IMR-90 (cell line): Measurements from ENCODE around the gene BBIP1. TPM values are rescaled to one million over a fixed set of nuclear protein-coding genes. Genes with fewer than 3 reads are reported as not detected.

Source experiments
- ATAC-seq: fragments of 200-7000 bp; cut with Tn5 transposase; 2 replicates; pipeline ENCODE4 v1.9.1; 2020; ENCODE audit warnings: low read depth, mild to moderate bottlenecking, moderate library complexity
- BruUV-seq: library from RNA; stranded (reverse); fragments of 400-500 nt; replicated peaks from 2 replicates; lab custom pipeline; 2021; lab: Mats Ljungman, UMichigan
- CTCF ChIA-PET: fragments of 300-600 bp; formaldehyde crosslinking; extraction: SDS; loops from one replicate; lab custom pipeline; 2021; ENCODE audit warnings: antibody characterized with exemption; lab: Yijun Ruan, JAX
- POLR2A ChIA-PET: fragments of 300-600 bp; sonication (Branson Sonifier 250); formaldehyde crosslinking; loops from one replicate; lab custom pipeline; 2022; ENCODE audit warnings: antibody characterized with exemption; ENCODE audit not compliant: unreplicated experiment; lab: Charles Lee
- DNase-seq: peaks from one replicate; pipeline ENCODE4 v3.0.0; 2013
- H2AFZ ChIP-seq: replicated peaks from 2 replicates; pipeline ENCODE3; 2013; ENCODE audit warnings: low read length, mild to moderate bottlenecking; ENCODE audit not compliant: poor library complexity
- H2AK5ac ChIP-seq: 2 replicates; pipeline ENCODE4 v1.6.1; 2013; ENCODE audit warnings: low read depth, low read length, inconsistent platforms
- H2AK9ac ChIP-seq: replicated peaks from 2 replicates; pipeline ENCODE3; 2013; ENCODE audit warnings: mild to moderate bottlenecking, low read depth, low read length, moderate library complexity; ENCODE audit not compliant: poor library complexity
- H2BK120ac ChIP-seq: 2 replicates; pipeline ENCODE4 v1.6.1; 2013; ENCODE audit warnings: low read depth, low read length, inconsistent platforms
- H2BK15ac ChIP-seq: 3 replicates; pipeline ENCODE4 v1.6.1; 2013; ENCODE audit warnings: low read depth, low read length, inconsistent platforms
- H2BK20ac ChIP-seq: 2 replicates; pipeline ENCODE4 v1.6.1; 2013; ENCODE audit warnings: low read depth, mild to moderate bottlenecking, inconsistent platforms, low read length, moderate library complexity
- H2BK5ac ChIP-seq: 2 replicates; pipeline ENCODE4 v1.6.1; 2013; ENCODE audit warnings: mild to moderate bottlenecking, low read depth, low read length, inconsistent platforms; ENCODE audit not compliant: poor library complexity, severe bottlenecking
- H3K14ac ChIP-seq: replicated peaks from 2 replicates; pipeline ENCODE4 v1.6.1; 2013; ENCODE audit warnings: low read depth, low read length, inconsistent platforms
- H3K18ac ChIP-seq: 2 replicates; pipeline ENCODE4 v1.6.1; 2013; ENCODE audit warnings: low read depth, low read length, control low read depth
- H3K23ac ChIP-seq: 2 replicates; pipeline ENCODE4 v1.6.1; 2013; ENCODE audit warnings: low read depth, low read length, inconsistent platforms
- H3K27ac ChIP-seq: 2 replicates; pipeline ENCODE4 v1.5.1; 2013; ENCODE audit warnings: mild to moderate bottlenecking, control low read depth, low read length; ENCODE audit not compliant: insufficient read depth
- H3K27me3 ChIP-seq: 2 replicates; pipeline ENCODE4 v1.6.1; 2013; ENCODE audit warnings: low read length; ENCODE audit not compliant: control insufficient read depth, insufficient read depth
- H3K36me3 ChIP-seq: 2 replicates; pipeline ENCODE4 v1.6.1; 2013; ENCODE audit warnings: low read length, mixed read lengths; ENCODE audit not compliant: control insufficient read depth, insufficient read depth
- H3K4ac ChIP-seq: 2 replicates; pipeline ENCODE4 v1.6.1; 2013; ENCODE audit warnings: low read depth, low read length, inconsistent platforms
- H3K4me1 ChIP-seq: 2 replicates; pipeline ENCODE4 v1.6.1; 2013; ENCODE audit warnings: low read length, mixed read lengths; ENCODE audit not compliant: control insufficient read depth, insufficient read depth
- H3K4me2 ChIP-seq: 2 replicates; pipeline ENCODE4 v1.6.1; 2013; ENCODE audit warnings: low read depth, mild to moderate bottlenecking, control low read depth, low read length, moderate library complexity
- H3K4me3 ChIP-seq: 2 replicates; pipeline ENCODE4 v1.5.1; 2013; ENCODE audit warnings: low read depth, mild to moderate bottlenecking, control low read depth, low read length, moderate library complexity; ENCODE audit not compliant: insufficient read depth
- H3K56ac ChIP-seq: 2 replicates; pipeline ENCODE4 v1.6.1; 2013; ENCODE audit warnings: low read length, inconsistent platforms; ENCODE audit not compliant: insufficient read depth; ENCODE audit errors: extremely low read depth
- H3K79me1 ChIP-seq, 2 experiments: 2 replicates each; pipeline ENCODE4 v1.6.1; 2013; ENCODE audit warnings: low read length in 2 of 2, inconsistent platforms in 1 of 2, low read depth in 1 of 2
- H3K9ac ChIP-seq: 2 replicates; pipeline ENCODE4 v1.6.1; 2013; ENCODE audit warnings: low read depth, low read length, control low read depth
- H3K9me1 ChIP-seq: 2 replicates; pipeline ENCODE4 v1.6.1; 2013; ENCODE audit warnings: low read length, inconsistent platforms; ENCODE audit not compliant: insufficient read depth
- H3K9me3 ChIP-seq: 2 replicates; pipeline ENCODE4 v1.6.1; 2013; ENCODE audit warnings: low read length; ENCODE audit not compliant: control insufficient read depth, insufficient read depth
- H4K20me1 ChIP-seq: 2 replicates; pipeline ENCODE4 v1.6.1; 2013; ENCODE audit warnings: low read length, inconsistent platforms; ENCODE audit not compliant: insufficient read depth
- H4K5ac ChIP-seq: 2 replicates; pipeline ENCODE4 v1.6.1; 2013; ENCODE audit warnings: mild to moderate bottlenecking, low read depth, low read length, control low read depth
- H4K8ac ChIP-seq, 2 experiments: 2 replicates each; pipeline ENCODE4 v1.6.1; 2013; ENCODE audit warnings: low read depth in 2 of 2, low read length in 2 of 2, control low read depth in 1 of 2, inconsistent platforms in 1 of 2
- H4K91ac ChIP-seq: 2 replicates; pipeline ENCODE4 v1.6.1; 2013; ENCODE audit warnings: low read depth, low read length, inconsistent platforms; ENCODE audit not compliant: insufficient read depth
- CEBPB ChIP-seq: IDR thresholded peaks from 2 replicates; pipeline ENCODE4 v1.6.1; 2012; ENCODE audit warnings: low read depth, low read length, improper control_type of control experiment
- FOS ChIP-seq: fragments of 150-350 bp; IDR thresholded peaks from 2 replicates; pipeline ENCODE4 v1.6.1; 2016; ENCODE audit warnings: low read depth, low read length
- MXI1 ChIP-seq: IDR thresholded peaks from 2 replicates; pipeline ENCODE4 v1.6.1; 2012; ENCODE audit warnings: low read depth, mild to moderate bottlenecking, low read length, moderate library complexity, borderline replicate concordance
- dilution Hi-C: fragments of 300-500 bp; cut with HindIII; formaldehyde crosslinking; loops from one replicate; pipeline ENCODE4 v1.14.3; 2018; ENCODE audit warnings: low sequenced_read_pairs; ENCODE audit not compliant: unreplicated experiment
- in situ Hi-C: fragments of 300-500 bp; cut with MboI; formaldehyde crosslinking; loops from 3 replicates; pipeline ENCODE4 v1.14.3; 2019; ENCODE audit warnings: low sequenced_read_pairs, inconsistent platforms, mixed read lengths
- intact Hi-C: fragments of 100-400 bp; cut with micrococcal nuclease; formaldehyde crosslinking; loops from 2 replicates; pipeline ENCODE4 v1.10.0; 2022
- polyA plus RNA-seq, 3 experiments: library from polyadenylated mRNA; depleted of rRNA; stranded (reverse); fragments of >200 nt; gene quantifications; 2 replicates each; pipeline ENCODE4 v1.2.3, GENCODE V29; 2012; ENCODE audit warnings: low replicate concordance in 1 of 3
- total RNA-seq: library from RNA; depleted of rRNA; stranded (reverse); fragments of >200 nt; gene quantifications from 2 replicates; pipeline ENCODE4 v1.2.3, GENCODE V29; 2012

BBIP1 gene
- total and polyA plus RNA-seq, 2 of the 4 experiments (the other 2 are of a cell fraction), result 17.4 to 19.9 TPM

- no peak overlapping the region for H2BK120ac ChIP-seq
- no peak overlapping the region for H4K91ac ChIP-seq
- H4K8ac ChIP-seq, result no peak overlapping the region
- no peak overlapping the region for H3K4ac ChIP-seq
- no peak overlapping the region for H2AK9ac ChIP-seq
- DNase-seq, result no peak
- no peaks in the 10 kb centered on the region for H3K27me3 ChIP-seq
- H2AK5ac ChIP-seq, result no peak overlapping the region
- no peak overlapping the region for H3K4me3 ChIP-seq
- H3K9me1 ChIP-seq, result peaks cover 7% of the 10 kb centered on the region; the same call in 1 of the 2 replicates
- H3K14ac ChIP-seq, result no peak overlapping the region
- no peak for TF ChIP-seq FOS
- no peak for TF ChIP-seq CEBPB
- no peak for TF ChIP-seq MXI1
- H2BK20ac ChIP-seq, result no peak overlapping the region
- H3K4me2 ChIP-seq, result no peak overlapping the region
- intact Hi-C loops (loop anchor here (5.0 kb wide), 1 partner anchor 36 kb away; no protein-coding TSS in a partner anchor), in situ Hi-C loops (no loop called here), dilution Hi-C loops (no loop called here)
- no peak overlapping the region for H3K18ac ChIP-seq
- H2BK5ac ChIP-seq, result no peak overlapping the region
- H3K9ac ChIP-seq, result no peak overlapping the region
- no peaks in the 10 kb centered on the region for H4K20me1 ChIP-seq
- H3K4me1 ChIP-seq, result peaks cover 21% of the 10 kb centered on the region
- H2AFZ ChIP-seq, result no peak overlapping the region
- no peaks in the 10 kb centered on the region for H3K79me1 ChIP-seq
- H3K36me3 ChIP-seq, result no peaks in the 10 kb centered on the region
- no peaks in the 10 kb centered on the region for H3K9me3 ChIP-seq
- CTCF ChIA-PET, result no interaction called here
- no peak for ATAC-seq
- no peak overlapping the region for H3K23ac ChIP-seq
- BruUV-seq, result no TSS peak
- POLR2A ChIA-PET, result no interaction called here
- no peak overlapping the region for H3K56ac ChIP-seq
- no peak overlapping the region for H3K27ac ChIP-seq
- no peak overlapping the region for H2BK15ac ChIP-seq
- no peak overlapping the region for H4K5ac ChIP-seq
Measured at GRCh38 chr10:110863361-110863760, 55.6 kb downstream of the BBIP1 start.
